AG08395 (cell line): ENCODE measurements around the gene PTCD2.
A peak's percentile ranks its signal among the peaks of the same experiment; 100 is the strongest.
"Not testable (repeated sequence)": the region's sequence is repeated elsewhere in the genome, so short reads cannot be mapped to it uniquely, and the experiment has no call there.

Experiments
- DNase-seq: peaks from one replicate; pipeline ENCODE4 v3.0.0; 2012; ENCODE audit warnings: mixed read lengths, low spot score

PTCD2 gene

DNA sequence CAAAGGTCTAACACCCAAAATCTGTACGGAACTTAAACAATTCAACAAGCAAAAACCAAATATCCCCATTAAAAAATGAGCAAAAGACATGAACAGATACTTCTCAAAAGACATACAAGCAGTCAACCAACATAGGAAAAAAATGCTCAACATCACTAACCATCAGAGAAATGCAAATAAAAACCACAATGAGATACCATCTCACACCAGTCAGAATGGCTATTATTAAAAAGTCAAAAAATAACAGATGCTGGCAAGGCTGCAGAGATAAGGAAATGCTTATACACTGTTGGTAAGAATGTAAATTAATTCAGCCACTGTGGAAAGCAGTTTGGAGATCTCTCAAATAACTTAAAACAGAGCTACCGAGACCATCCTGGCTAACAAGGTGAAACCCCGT is 22.0 kb upstream of the PTCD2 start:
- not testable (repeated sequence) for DNase-seq

DNA sequence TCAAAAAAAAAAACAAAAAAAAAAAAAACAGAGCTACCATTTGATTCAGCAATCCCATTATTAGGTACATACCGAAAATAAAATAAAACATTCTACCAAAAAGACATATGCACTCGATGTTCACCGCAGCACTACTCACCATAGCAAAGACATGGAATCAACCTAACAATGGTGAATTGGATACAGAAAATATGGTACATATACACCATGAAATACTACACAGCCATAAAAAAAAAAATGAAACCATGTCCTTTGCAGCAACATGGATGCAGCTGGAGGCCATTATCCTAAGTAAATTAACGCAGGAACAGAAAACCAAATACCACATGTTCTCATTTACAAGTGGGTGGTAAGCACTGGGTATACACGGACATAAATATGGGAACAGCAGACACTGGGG is 21.5 kb upstream of the PTCD2 start:
- DNase-seq, result no peak

DNA sequence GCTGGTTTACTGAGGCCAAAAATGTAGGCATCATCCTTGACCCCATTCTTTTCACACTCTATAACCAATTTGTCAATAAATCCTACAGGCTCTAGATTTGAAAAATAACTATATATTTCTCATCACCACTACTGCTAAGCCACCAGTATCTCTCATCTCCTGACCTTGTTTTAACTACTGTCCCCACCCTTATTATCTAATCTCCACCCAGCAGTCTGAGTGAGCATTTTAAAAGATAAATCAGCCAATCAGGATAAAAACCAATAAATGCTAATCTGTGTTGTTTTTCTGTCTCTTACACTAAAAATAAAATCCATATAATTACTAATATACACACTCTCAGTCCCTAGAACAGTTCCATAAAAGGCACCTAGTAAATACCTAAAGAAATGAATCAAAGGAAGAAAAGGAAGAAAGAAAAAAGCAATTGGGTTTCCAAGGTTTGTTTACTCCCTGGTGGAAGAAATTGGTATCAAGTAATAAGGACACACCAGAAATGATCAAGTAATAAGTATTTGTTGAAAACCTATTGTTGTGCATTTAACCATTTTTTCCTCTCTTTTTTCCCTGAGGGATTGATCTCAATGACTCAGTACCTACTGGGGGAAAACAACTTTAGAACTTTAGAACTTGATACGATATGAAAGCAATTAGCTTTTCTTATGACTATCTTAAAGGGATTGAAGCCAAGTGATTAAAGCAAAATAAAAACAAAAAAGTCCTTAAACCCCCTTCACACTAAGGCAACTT is 19.4 kb upstream of the PTCD2 start:
- no peak for DNase-seq

DNA sequence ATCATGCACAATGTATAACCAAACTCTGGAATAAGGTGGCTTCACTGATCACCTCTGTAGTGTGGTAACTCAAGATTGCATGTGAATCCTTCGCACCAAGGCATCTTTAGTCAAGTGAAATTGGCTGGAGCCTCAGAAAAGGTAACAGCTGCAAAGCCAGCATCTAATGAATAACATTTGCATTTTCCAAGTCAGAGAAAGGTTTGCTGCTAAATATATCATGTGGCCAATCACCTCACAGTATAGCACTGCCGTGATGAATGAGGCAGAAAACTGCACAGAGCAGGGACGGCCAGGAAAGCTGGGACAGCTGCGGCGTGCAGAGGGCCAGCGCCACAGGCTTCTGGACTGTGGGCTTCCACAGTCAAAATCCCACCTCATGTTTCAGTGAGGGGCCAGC is 18.6 kb upstream of the PTCD2 start:
- no peak for DNase-seq

DNA sequence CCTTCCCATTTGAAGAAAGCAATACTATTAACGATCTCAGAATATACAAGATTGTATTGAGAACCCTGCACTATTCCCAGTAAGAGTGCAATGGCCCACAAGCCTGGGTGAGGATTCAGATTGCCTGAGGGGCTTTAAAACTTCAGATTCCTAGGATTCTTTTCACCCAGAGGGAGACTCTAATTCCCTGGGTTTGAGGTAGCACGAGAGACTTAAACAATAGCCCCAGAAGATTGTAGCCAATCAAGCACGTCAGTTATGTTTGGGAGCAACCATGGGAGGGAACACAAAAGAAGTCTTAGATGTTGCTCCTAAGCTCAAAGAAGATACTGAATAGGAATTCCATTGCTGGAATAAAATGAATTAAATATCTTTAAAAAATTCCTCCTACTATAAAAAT is 18.0 kb upstream of the PTCD2 start:
- DNase-seq, result no peak

DNA sequence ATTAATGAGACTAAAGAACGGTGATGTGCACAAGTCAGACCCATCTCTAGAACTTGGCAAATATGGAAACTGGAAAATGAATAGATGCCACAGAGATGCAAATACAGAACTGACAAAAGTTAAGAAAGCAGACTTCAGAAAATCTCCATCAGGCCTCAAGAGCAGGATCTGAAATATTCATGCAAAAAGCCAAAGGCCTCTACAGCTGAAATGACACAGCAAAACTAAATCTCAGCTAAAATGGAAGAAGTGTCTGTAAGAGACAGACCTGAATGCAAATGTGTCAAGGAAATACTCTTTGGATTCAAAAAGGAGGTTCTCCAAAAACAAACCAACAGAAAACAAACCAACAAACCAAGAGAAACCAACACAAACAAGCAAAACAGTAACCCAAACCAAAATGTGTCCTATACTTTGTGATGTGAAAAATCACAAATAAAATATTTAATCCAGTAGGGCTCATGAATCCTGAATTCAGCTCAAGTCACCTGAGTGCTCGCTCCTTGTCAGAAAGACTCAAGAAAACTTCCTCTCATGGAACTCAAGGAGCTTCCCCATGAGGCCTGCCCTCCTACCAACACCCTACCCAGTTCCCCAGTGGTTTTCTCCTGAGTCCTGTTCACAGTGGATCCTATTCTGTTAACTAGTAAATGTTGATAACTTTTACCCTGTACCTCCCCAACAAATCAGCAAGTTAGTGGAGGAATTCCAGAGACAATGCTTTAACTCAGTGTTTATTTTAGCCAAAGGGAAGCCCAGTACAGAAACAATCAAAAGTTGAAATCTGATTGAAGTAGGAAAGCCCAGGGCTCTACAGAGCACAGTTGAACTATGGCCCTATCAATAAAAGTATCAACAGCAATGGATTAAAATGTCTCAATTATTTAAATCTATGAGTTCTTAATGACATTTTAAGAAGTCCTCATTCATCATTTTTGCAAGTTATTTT is 14.7 kb upstream of the PTCD2 start:
- no peak for DNase-seq

DNA sequence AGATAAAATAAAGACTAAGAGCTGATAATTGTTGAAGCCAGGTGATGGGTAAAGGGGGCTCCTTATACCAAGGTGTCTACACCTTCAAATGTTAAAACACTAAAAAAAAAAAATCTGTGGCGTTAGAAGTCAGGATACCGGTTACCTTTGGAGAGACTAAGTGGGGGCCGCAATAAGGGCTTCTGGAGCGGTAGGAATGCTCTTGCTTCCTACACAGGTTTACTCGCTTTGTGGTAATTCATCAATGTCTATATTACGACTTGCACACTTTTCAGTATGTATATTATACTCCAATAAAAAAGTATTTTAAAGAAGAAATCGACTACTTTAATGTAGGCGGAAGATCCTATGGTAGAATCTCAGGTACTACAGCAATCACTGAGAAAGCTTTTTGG is 12.6 kb upstream of the PTCD2 start:
- DNase-seq, result no peak

DNA sequence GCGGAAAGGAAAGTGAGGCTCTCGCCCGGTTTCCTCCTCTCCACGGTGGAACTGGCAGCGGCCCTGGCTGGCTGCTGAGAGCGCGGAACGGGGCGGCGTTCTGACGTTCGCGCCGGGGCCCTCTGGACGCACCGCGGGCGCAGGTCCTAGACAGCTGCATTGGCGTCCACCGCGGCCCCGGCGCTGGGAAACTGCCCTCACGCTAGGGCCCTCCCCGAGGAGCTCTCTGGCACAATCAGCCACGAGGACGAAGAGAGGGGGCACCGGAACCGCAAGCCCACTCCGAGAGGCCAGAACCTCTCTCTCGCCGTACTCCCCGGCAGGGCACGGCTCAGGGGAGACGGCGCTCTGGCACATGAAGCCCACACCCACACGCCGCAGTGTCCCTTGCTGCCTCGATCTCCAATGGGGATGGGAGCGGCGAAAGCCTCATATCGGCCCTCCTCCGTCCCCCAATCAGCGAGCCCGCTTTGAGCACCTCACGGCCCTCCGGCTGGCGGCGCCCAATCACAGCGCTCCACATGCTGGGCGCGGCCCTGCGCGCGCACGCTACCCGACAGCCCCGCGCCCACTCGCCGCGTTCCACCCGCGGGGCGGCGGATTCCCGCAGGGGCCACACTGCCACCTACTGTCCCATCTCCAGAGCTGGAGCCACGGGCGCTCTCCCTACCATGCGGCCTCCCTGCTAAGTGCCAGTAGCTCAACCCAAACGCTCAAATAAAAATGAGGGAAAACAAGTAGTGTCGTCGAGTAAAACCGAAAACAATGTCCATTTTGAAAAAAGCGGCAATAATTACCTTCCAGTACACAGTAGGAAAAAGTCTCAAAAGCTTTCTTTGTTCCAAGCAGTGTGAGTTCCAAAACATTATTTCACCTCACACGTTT is 12.0 kb upstream of the PTCD2 start:
- peak; percentile 99 for DNase-seq

DNA sequence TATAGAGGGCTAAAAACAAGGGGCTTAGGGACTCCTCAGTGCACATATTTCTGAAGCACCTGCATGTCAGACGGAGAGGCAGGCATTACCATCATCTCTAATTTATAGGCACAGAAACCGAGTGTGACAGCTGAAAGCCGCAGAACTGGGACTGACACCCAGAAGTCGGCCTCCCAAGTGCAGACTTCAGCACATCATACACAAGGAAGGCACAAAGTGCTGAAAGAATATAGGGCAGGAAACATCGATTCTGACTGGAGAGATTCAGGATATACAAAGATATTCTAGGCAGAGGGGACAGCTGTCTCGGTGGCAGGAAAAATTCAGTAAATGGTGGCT is 11.4 kb upstream of the PTCD2 start:
- DNase-seq, result no peak

DNA sequence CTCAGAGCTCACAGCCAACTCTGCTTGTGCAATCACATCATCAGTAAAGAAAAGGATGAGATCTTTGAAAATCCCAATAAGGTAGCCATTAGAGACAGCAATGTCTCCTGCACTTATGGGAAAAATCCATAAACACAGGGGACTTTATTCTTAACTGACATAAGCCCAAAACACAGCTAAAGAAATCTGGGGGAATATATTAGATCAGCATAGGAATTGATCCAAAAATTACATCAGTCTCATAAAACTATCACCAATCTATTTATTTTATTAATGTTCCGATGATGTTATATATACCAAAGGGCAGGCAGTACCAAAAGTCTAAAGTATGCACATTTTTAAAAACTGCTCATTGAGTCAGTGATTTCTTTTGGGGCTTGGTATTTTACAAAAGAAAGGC is 7.0 kb upstream of the PTCD2 start:
- DNase-seq, result no peak

DNA sequence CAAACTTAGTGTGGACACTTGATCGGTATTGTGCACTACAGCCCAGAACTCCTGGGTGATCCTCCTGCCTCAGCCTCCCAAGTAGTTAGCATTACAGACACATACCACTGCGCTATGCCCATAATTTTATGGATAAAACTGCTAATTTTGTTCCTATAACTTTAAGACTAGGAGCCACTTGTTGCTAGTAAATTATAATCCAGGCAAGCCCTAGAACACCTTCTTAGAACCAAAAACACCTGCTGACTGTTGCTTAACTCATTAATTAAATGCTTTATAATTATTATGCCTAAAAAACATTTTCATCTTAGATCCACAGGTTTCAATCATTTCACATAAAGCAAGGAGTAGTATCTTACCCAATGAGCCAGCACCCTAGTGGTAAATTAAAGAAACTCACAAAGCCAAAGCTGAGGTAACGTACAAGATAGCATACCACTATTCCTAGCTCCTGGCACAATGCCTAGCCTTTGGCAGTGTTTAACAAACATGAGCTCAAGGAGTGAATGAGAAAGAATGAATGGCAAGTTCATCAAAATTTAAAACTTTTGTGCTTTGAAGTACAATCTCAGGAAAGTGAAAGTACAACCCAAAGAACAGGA is 5.5 kb upstream of the PTCD2 start:
- DNase-seq, result peak; percentile 8

DNA sequence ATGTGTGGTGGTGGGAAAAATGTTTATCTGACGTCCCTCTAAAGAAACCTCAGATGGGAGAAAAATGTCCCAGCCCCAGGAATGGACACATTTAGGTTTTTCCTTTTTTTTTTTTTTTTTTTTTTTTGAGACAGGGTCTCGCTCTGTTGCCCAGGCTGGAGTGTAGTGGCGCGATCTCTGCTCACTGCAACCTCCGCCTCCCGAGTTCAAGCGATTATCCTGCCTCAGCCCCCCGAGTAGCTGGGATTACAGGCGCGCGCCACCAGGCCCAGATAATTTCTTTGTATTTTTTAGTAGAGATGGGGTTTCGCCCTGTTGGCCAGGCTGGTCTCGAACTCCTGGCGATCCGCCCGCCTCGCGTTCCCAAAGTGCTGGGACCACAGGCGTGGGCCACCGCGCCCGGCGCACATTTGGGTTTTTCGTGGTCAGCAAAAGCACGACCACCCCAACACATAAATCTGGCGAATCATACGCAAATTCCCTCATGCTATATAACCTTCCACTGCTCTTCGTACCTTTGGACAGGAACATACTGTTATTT is 668 bp upstream of the PTCD2 start:
- DNase-seq, result not testable (repeated sequence)

DNA sequence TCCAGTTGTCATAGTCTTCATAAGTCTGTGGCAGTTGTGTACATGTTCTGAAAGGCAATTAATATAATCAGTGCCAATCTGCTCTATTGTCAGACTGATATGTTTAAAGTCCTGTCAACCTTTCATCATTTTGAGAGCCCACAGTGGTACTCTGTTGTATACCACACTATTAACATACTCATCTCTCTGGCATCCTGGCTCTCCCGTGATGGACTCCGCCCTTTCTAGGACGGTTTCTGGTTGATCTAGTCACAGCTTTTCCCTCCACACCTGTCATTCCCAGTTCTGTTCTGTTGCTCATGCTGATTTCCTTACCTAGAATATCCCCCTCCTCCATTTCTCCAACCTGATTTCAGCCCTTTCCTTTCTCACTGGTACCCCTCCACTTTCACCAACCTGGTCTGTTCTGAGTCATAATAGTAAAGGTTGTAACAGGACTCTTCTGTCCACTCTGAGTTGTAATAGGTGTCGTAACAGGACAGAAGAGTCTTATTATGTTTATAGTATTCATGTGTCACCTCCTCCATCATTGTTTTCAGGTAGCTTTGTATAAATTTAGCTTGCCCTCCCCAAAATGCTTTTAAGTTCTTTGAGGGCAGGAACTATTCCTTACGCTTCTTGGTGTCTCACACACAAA is 4.1 kb downstream of the PTCD2 start:
- no peak for DNase-seq

DNA sequence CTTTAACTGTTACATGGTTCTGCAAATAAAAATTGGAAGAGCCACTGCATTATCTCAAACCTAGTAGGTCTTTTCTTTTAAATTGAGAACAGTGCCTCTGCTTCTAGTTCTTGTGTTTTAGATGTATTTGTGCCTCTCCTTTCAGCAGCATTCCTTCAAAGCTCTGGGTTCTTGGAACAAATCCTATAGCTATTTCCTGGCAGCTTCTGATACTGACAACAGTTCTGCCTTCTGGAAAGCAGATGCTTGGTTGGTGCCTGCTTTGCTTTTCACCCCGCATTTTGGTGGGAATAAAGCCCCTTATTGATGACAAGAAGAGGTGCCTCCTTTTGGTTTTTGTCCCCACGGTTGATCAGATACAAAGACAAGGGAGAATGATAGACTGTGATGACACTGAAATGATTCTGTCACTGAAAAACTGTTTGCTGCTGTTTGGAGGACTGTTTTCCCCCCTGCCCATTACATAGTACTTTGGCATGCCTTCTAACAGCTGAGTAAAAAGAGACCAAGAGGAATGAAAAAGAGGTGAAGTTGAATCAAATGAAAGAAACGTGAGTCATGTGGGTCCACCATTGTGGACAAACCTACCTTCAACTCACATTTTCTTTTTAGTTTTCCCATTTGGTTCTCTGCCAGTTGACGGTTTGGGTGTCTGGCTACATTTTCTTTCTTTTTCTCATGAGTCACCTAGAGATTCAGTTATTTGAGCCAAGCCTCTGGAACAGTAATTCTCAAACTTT is 5.6 kb downstream of the PTCD2 start:
- peak; percentile 55 for DNase-seq

DNA sequence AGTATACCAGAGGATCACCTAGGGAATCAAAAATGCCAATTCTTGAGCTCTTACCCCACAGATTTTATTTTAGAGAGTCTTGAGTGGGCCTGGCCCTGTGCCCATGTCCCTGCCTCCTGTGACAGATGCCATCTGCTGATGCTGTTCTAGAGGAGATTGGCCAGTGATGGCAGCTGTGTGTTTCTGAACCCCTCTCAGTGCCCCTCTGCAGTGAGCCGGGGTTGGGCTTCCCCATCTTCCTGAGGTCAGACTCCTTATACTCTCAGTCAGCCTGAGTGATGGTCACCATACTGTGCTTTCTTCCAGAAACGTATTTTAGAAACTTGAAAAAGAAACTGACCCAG is 6.1 kb downstream of the PTCD2 start:
- no peak for DNase-seq

DNA sequence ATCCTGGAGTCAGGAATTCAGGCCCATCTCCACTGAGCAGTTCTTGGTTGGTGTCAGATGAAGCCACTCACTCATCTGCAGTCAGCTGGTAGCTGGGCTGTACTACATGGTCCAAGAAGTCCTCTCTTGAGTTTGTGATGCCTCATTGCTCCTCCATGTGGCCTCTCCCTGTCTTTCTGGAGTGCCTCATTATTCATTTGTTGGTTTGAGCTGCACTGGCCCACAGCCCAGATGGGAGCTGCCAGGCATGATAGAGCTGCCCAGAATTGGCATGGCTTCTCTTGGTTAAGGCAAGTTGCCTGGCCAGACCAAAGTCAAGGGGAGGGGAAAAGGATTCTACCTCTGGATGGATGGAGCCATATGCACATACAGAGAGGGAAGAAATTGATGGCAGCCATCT is 8.0 kb downstream of the PTCD2 start:
- DNase-seq, result peak; percentile 59

DNA sequence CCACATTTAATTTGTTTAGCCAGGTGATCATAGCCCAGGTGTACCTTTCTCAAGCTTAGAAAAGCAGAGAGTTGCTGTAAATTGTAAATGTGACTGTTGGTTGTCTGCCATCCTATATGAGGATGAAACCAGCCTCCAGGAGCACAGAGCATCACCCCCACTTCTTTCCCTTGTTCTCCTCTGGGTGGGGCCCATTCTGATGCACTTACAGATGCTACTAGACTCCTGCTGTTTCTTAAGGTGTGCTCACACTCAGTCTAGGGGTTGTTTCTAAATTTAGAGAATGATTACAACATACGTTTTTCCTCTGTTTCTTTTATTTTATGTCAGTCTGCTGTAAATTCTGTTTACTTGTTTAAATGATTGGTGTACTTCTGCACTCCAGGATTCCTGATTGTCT is 10.5 kb downstream of the PTCD2 start:
- DNase-seq, result no peak

DNA sequence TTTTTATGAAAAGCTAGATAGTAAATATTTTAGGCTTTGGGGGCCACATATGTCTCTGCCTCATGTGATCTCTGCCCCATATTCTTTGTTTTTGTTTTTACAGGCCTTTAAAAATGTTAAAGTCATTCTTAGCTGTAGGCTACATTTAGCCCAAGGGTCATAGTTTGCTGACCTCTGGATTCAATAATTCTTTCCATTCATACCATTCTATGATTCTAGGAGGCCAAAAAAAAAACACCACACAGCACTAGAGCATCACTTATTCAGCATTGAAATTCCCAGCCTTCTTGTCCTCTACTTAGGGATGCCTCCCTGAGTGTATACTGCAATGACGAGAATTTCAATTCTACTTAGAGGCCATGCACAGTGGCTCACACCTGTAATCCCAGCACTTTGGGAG is 17.0 kb downstream of the PTCD2 start:
- DNase-seq, result no peak

DNA sequence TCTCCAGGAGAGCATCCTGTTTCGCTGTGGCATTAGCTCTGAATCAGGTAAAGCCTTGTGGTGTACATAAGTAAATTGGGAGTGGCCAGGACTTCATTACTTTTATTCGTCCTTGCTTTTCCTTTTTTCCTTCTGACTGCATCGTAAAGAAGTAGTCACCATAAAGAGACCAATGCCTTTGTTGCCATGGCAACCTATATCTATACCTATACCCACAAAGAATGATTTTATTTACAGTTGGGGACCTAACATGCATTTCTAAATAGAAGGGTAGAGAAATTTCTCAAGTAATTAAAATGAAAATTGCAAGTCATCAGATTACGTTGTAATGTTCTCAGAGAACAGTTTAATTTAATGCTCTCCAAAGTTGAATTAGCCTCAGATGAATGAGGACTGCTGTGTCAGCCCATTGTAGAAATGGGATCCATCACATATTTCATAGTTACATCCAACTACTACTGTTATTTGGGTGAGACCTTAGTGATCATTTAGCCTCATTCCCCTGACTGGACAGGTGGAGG is 18.6 kb downstream of the PTCD2 start:
- no peak for DNase-seq

DNA sequence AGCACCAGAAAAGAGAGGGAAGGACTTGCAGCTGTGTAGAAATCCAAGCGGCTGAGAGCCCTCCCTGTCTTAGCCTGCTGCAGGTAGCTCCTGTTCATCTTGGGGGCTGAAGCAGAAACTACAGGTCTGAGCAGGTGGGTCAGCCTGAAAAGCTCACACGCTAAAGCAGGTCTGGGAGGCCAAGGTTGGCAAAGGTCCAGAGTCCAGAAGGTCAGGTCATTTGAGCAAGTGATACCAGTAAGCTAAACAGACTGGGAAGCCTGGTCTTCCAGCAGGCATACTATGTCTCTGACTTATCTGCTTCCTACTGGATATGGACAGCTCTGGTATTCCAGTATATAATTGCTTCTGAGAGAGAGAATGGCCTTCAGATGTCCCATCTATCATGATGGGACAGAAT is 26.2 kb downstream of the PTCD2 start:
- no peak for DNase-seq
